Measurements from ENCODE around the gene RANBP17. TPM values are rescaled to one million over a fixed set of nuclear protein-coding genes. Genes with fewer than 3 reads are reported as not detected.

RANBP17 gene
- polyA plus RNA-seq, 1 donor from 2014 or later = 25.5 TPM

DNA sequence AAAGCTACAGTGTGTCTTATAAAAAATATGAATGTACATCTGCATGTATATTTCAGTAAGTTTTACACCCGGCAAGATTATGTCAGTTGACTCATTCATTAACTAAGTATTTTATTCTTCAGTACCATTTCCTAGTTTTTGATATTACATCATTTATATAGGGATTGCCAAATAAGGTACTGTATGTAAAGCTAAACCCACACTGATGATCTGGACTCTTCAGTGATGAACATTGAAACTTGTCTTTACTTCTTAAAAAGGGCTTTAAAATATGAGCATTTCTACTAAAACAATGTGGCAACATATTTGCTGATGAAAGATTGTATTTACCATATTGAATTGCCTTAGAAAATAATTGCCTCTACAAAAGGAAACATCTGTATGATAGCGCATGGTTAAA, 295.5 kb downstream of the RANBP17 start:
- H3K4me3 ChIP-seq (ENCODE audit: low read length) = no peak overlapping the region
- no peaks in the 10 kb centered on the region for H3K9me2 ChIP-seq (ENCODE audit: insufficient read depth, low read length)
- no peak overlapping the region for H3K27ac ChIP-seq (ENCODE audit: low read length)
- H3K9ac ChIP-seq (ENCODE audit: low read length) = no peak overlapping the region
- no peak overlapping the region for H3K4me2 ChIP-seq (ENCODE audit: low read length)
- H3K9me3 ChIP-seq (ENCODE audit: low read length) = no peaks in the 10 kb centered on the region
- H3K27me3 ChIP-seq (ENCODE audit: insufficient read depth, low read depth, low read length) = peaks cover 7% of the 10 kb centered on the region
- H3K79me2 ChIP-seq (replicated peaks; ENCODE audit: insufficient read depth, low read length) = no peaks in the 10 kb centered on the region
- TF ChIP-seq EP300 (conservative IDR thresholded peaks at IDR 0.05; ENCODE audit: poor library complexity, severe bottlenecking) (no peak), RAD21 (conservative IDR thresholded peaks at IDR 0.05) (no peak), SMC3 (conservative IDR thresholded peaks at IDR 0.05; ENCODE audit: poor library complexity) (no peak), TAF1 (IDR thresholded peaks at IDR 0.05; ENCODE audit: low read depth) (no peak), POLR2AphosphoS5 (IDR thresholded peaks at IDR 0.05) (no peak), EZH2 (IDR thresholded peaks at IDR 0.05; ENCODE audit: borderline replicate concordance, insufficient read depth, low read length, poor library complexity, severe bottlenecking) (no peak), MXI1 (conservative IDR thresholded peaks at IDR 0.05; ENCODE audit: poor library complexity, severe bottlenecking) (no peak)
- TF ChIP-seq, protein P1, sequence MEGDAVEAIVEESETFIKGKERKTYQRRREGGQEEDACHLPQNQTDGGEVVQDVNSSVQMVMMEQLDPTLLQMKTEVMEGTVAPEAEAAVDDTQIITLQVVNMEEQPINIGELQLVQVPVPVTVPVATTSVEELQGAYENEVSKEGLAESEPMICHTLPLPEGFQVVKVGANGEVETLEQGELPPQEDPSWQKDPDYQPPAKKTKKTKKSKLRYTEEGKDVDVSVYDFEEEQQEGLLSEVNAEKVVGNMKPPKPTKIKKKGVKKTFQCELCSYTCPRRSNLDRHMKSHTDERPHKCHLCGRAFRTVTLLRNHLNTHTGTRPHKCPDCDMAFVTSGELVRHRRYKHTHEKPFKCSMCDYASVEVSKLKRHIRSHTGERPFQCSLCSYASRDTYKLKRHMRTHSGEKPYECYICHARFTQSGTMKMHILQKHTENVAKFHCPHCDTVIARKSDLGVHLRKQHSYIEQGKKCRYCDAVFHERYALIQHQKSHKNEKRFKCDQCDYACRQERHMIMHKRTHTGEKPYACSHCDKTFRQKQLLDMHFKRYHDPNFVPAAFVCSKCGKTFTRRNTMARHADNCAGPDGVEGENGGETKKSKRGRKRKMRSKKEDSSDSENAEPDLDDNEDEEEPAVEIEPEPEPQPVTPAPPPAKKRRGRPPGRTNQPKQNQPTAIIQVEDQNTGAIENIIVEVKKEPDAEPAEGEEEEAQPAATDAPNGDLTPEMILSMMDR (IDR thresholded peaks at IDR 0.05; ENCODE audit: poor library complexity, severe bottlenecking) = no peak
- TF ChIP-seq, protein P2, sequence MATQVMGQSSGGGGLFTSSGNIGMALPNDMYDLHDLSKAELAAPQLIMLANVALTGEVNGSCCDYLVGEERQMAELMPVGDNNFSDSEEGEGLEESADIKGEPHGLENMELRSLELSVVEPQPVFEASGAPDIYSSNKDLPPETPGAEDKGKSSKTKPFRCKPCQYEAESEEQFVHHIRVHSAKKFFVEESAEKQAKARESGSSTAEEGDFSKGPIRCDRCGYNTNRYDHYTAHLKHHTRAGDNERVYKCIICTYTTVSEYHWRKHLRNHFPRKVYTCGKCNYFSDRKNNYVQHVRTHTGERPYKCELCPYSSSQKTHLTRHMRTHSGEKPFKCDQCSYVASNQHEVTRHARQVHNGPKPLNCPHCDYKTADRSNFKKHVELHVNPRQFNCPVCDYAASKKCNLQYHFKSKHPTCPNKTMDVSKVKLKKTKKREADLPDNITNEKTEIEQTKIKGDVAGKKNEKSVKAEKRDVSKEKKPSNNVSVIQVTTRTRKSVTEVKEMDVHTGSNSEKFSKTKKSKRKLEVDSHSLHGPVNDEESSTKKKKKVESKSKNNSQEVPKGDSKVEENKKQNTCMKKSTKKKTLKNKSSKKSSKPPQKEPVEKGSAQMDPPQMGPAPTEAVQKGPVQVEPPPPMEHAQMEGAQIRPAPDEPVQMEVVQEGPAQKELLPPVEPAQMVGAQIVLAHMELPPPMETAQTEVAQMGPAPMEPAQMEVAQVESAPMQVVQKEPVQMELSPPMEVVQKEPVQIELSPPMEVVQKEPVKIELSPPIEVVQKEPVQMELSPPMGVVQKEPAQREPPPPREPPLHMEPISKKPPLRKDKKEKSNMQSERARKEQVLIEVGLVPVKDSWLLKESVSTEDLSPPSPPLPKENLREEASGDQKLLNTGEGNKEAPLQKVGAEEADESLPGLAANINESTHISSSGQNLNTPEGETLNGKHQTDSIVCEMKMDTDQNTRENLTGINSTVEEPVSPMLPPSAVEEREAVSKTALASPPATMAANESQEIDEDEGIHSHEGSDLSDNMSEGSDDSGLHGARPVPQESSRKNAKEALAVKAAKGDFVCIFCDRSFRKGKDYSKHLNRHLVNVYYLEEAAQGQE (IDR thresholded peaks at IDR 0.05; ENCODE audit: borderline replicate concordance) = no peak
- H3K36me3 ChIP-seq (ENCODE audit: insufficient read depth, low read length) = no peaks in the 10 kb centered on the region
- no peaks in the 10 kb centered on the region for H3F3A ChIP-seq (ENCODE audit: insufficient read depth, low read length, poor library complexity, severe bottlenecking)
- H2AFZ ChIP-seq (ENCODE audit: low read depth, low read length) = no peak overlapping the region
- no peaks in the 10 kb centered on the region for H4K20me1 ChIP-seq (ENCODE audit: insufficient read depth)

- Histone ChIP-seq H3K4me2 (ENCODE audit: low read length) (no peak overlapping the region), H3K9me3 (ENCODE audit: low read length) (no peaks in the 10 kb centered on the region), H4K20me1 (ENCODE audit: insufficient read depth) (no peaks in the 10 kb centered on the region), H3K4me3 (ENCODE audit: low read length) (no peak overlapping the region), H3K27me3 (ENCODE audit: insufficient read depth, low read depth, low read length) (peaks cover 8% of the 10 kb centered on the region), H3K79me2 (replicated peaks; ENCODE audit: insufficient read depth, low read length) (no peaks in the 10 kb centered on the region), H3K9ac (ENCODE audit: low read length) (no peak overlapping the region), H3K27ac (ENCODE audit: low read length) (no peak overlapping the region), H3K9me2 (ENCODE audit: insufficient read depth, low read length) (no peaks in the 10 kb centered on the region), H3F3A (ENCODE audit: insufficient read depth, low read length, poor library complexity, severe bottlenecking) (no peaks in the 10 kb centered on the region), H3K36me3 (ENCODE audit: insufficient read depth, low read length) (no peaks in the 10 kb centered on the region), H2AFZ (ENCODE audit: low read depth, low read length) (no peak overlapping the region)
- TF ChIP-seq SMC3 (conservative IDR thresholded peaks at IDR 0.05; ENCODE audit: poor library complexity) (no peak), EZH2 (IDR thresholded peaks at IDR 0.05; ENCODE audit: borderline replicate concordance, insufficient read depth, low read length, poor library complexity, severe bottlenecking) (no peak), TAF1 (IDR thresholded peaks at IDR 0.05; ENCODE audit: low read depth) (no peak), EP300 (conservative IDR thresholded peaks at IDR 0.05; ENCODE audit: poor library complexity, severe bottlenecking) (no peak), RAD21 (conservative IDR thresholded peaks at IDR 0.05) (no peak), POLR2AphosphoS5 (IDR thresholded peaks at IDR 0.05) (peak; percentile 62)
- TF ChIP-seq, protein P2 (IDR thresholded peaks at IDR 0.05; ENCODE audit: borderline replicate concordance) = no peak
Measured at GRCh38 chr5:171157775-171158174, 296.0 kb downstream of the RANBP17 start.
